ENCODE measurements around the gene SMAP2.

SMAP2 gene

GRCh38 chr1:40407453-40407852, 33.9 kb downstream of the SMAP2 start:
- no peak for TF ChIP-seq CTCF (IDR thresholded peaks at IDR 0.05; ENCODE audit: insufficient read depth, missing control alignments)

GRCh38 chr1:40409467-40409866, 35.9 kb downstream of the SMAP2 start:
- FAIRE-seq (no peak), DNase-seq (ENCODE audit: insufficient read length, low spot score) (no peak)
- TF ChIP-seq CTCF (IDR thresholded peaks at IDR 0.05; ENCODE audit: insufficient read depth, missing control alignments): no peak

More at GRCh38 chr1:40407453-40407852, 33.9 kb downstream of the SMAP2 start:
- no peak for DNase-seq (ENCODE audit: insufficient read length, low spot score)
- no peak for FAIRE-seq

GRCh38 chr1:40411294-40411693, 37.8 kb downstream of the SMAP2 start:
- no peak for FAIRE-seq
- TF ChIP-seq CTCF (IDR thresholded peaks at IDR 0.05; ENCODE audit: insufficient read depth, missing control alignments): no peak
- DNase-seq (ENCODE audit: insufficient read length, low spot score): no peak

GRCh38 chr1:40411843-40412242, 38.3 kb downstream of the SMAP2 start:
- FAIRE-seq: no peak
- no peak for TF ChIP-seq CTCF (IDR thresholded peaks at IDR 0.05; ENCODE audit: insufficient read depth, missing control alignments)
- DNase-seq (ENCODE audit: insufficient read length, low spot score): no peak

GRCh38 chr1:40413527-40414252, 40.2 kb downstream of the SMAP2 start:
- TF ChIP-seq CTCF (IDR thresholded peaks at IDR 0.05; ENCODE audit: insufficient read depth, missing control alignments): no peak
- FAIRE-seq: no peak
- no peak for DNase-seq (ENCODE audit: insufficient read length, low spot score)

- FAIRE-seq (no peak), DNase-seq (ENCODE audit: insufficient read length, low spot score) (peak; percentile 21)
- no peak for TF ChIP-seq CTCF (IDR thresholded peaks at IDR 0.05; ENCODE audit: insufficient read depth, missing control alignments)
Observed at GRCh38 chr1:40414331-40414730, 40.8 kb downstream of the SMAP2 start.

GRCh38 chr1:40416709-40417108, 43.2 kb downstream of the SMAP2 start:
- no peak for TF ChIP-seq CTCF (IDR thresholded peaks at IDR 0.05; ENCODE audit: insufficient read depth, missing control alignments)
- DNase-seq (ENCODE audit: insufficient read length, low spot score): no peak
- FAIRE-seq: no peak
